Adrenal gland (tissue), 5 donors: ENCODE data around the gene ZNF831.

Source experiments
- POLR2A ChIP-seq, 2 donors: fragments of 450-650 bp; IDR thresholded peaks; one replicate each; pipeline ENCODE4 v1.6.1; 2017; ENCODE audit warnings: antibody characterized with exemption in 2 of 2, mild to moderate bottlenecking in 2 of 2, moderate library complexity in 1 of 2
- TF ChIP-seq, protein P1 (sequence below), 6 experiments: fragments of 450-650 bp in 4 of 6; fragments of 200-600 bp in 2 of 6; sonication (generic) in 1 of 6; IDR thresholded peaks; 1 replicate in 5 of 6; 2 replicates in 1 of 6; pipeline versions ENCODE4 v1.5.1 to v1.8.0; 2016 to 2021; ENCODE audit warnings: antibody characterized with exemption in 6 of 6, mild to moderate bottlenecking in 2 of 6, moderate library complexity in 1 of 6
- donor health status: DM: no; HTN: no; CAD: no.

DNA sequence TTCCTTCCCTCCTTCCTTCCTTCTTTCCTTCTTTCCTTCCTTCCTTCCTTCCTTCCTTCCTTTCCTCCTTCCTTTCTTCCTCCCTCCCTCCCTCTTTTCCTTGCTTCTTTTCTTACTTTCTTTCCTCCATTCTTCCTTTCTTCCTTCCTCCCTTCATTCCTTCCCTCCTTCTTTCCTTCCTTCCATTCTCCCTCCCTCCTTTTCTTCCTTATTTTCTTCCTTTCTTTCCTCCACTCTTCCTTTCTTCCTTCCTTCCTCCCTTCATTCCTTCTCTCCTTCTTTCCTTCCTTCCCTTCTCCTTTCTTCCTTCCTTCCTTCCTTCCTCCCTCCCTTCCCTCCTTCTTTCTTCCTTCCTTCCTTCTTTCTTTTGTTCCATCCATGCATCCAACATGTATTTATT lies 101.7 kb downstream of the ZNF831 start:
- TF ChIP-seq, protein P1, sequence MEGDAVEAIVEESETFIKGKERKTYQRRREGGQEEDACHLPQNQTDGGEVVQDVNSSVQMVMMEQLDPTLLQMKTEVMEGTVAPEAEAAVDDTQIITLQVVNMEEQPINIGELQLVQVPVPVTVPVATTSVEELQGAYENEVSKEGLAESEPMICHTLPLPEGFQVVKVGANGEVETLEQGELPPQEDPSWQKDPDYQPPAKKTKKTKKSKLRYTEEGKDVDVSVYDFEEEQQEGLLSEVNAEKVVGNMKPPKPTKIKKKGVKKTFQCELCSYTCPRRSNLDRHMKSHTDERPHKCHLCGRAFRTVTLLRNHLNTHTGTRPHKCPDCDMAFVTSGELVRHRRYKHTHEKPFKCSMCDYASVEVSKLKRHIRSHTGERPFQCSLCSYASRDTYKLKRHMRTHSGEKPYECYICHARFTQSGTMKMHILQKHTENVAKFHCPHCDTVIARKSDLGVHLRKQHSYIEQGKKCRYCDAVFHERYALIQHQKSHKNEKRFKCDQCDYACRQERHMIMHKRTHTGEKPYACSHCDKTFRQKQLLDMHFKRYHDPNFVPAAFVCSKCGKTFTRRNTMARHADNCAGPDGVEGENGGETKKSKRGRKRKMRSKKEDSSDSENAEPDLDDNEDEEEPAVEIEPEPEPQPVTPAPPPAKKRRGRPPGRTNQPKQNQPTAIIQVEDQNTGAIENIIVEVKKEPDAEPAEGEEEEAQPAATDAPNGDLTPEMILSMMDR (IDR thresholded peaks at IDR 0.05): no peak
- TF ChIP-seq POLR2A (IDR thresholded peaks at IDR 0.05): no peak
